K562 (cell line): Measurements from ENCODE around the gene PRR14L. TPM values are rescaled to one million over a fixed set of nuclear protein-coding genes. Genes with fewer than 3 reads are reported as not detected.

Experiments
- BHLHE40 ChIP-seq: IDR thresholded peaks from 2 replicates; pipeline ENCODE4 v1.6.1; 2011; ENCODE audit warnings: low read length, improper control_type of control experiment
- CBX8 ChIP-seq: fragments of 200-600 bp; sonication (generic); IDR thresholded peaks from 2 replicates; pipeline ENCODE4 v1.6.1; 2012; ENCODE audit warnings: borderline replicate concordance, mixed run types, low read depth, mild to moderate bottlenecking, moderate library complexity, mixed read lengths, low read length, control low read depth, inconsistent platforms; ENCODE audit not compliant: poor library complexity, severe bottlenecking; ENCODE audit errors: extremely low read depth
- ELF1 ChIP-seq: fragments of 200-800 bp; sonication (Bioruptor generic); IDR thresholded peaks from 2 replicates; pipeline ENCODE4 v1.6.1; 2016; ENCODE audit warnings: missing genetic modification characterization, missing compliant biosample characterization
- IRF2 ChIP-seq: sonication (generic); formaldehyde crosslinking; IDR thresholded peaks from 2 replicates; pipeline ENCODE4 v1.8.1; 2022; ENCODE audit warnings: mild to moderate bottlenecking, missing genetic modification reagents
- LCOR ChIP-seq: sonication (generic); formaldehyde crosslinking; IDR thresholded peaks from 2 replicates; pipeline ENCODE4 v1.8.0; 2022; ENCODE audit warnings: mild to moderate bottlenecking, missing genetic modification reagents
- RFX5 ChIP-seq: IDR thresholded peaks from 2 replicates; pipeline ENCODE4 v1.6.1; 2011; ENCODE audit warnings: low read depth, mild to moderate bottlenecking, improper control_type of control experiment, low read length
- SAFB2 ChIP-seq: fragments of 200-400 bp; formaldehyde crosslinking; IDR thresholded peaks from 2 replicates; pipeline ENCODE4 v1.6.1; 2018; ENCODE audit warnings: borderline replicate concordance, low read length, low read depth, moderate library complexity; ENCODE audit not compliant: severe bottlenecking
- SMARCA5 ChIP-seq: fragments of 450-650 bp; IDR thresholded peaks from 2 replicates; pipeline ENCODE4 v1.6.1; 2016
- SPI1 ChIP-seq: IDR thresholded peaks from 2 replicates; pipeline ENCODE4 v1.6.1; 2011; ENCODE audit warnings: low read depth, low read length, control low read depth, borderline replicate concordance
- SUPT5H ChIP-seq: fragments of 450-650 bp; IDR thresholded peaks from 2 replicates; pipeline ENCODE4 v1.6.1; 2016
- TAF1 ChIP-seq: IDR thresholded peaks from 2 replicates; pipeline ENCODE4 v1.6.1; 2011; ENCODE audit warnings: mild to moderate bottlenecking, low read length, moderate library complexity; ENCODE audit not compliant: insufficient read depth, control insufficient read depth, severe bottlenecking; ENCODE audit errors: extremely low read depth
- THRA ChIP-seq: fragments of 450-650 bp; IDR thresholded peaks from 2 replicates; pipeline ENCODE4 v1.6.1; 2017; ENCODE audit warnings: mild to moderate bottlenecking, moderate library complexity
- ZBTB49 ChIP-seq: sonication (generic); formaldehyde crosslinking; IDR thresholded peaks from 2 replicates; pipeline ENCODE4 v1.8.0; 2022; ENCODE audit warnings: missing genetic modification reagents, mild to moderate bottlenecking, borderline replicate concordance
- ZFP1 ChIP-seq: fragments of 450-650 bp; formaldehyde crosslinking; IDR thresholded peaks from 2 replicates; pipeline ENCODE4 v1.4.0; 2020; ENCODE audit warnings: mild to moderate bottlenecking, mixed read lengths
- ZNF41 ChIP-seq: fragments of 250-450 bp; sonication (Bioruptor Pico); conservative IDR thresholded peaks from 2 replicates; pipeline ENCODE4 v1.4.0; 2020; ENCODE audit warnings: mild to moderate bottlenecking
- ZNF639 ChIP-seq, 2 experiments: fragments of 200-800 bp in 1 of 2; sonication (Bioruptor generic) in 1 of 2; sonication (generic) in 1 of 2; formaldehyde crosslinking in 1 of 2; IDR thresholded peaks in 1 of 2; conservative IDR thresholded peaks in 1 of 2; 2 replicates each; pipeline versions ENCODE4 v1.5.0 to v1.6.1; 2016 to 2020; ENCODE audit warnings: missing compliant biosample characterization in 1 of 2, missing genetic modification characterization in 1 of 2, missing genetic modification reagents in 1 of 2
- polyA plus RNA-seq, 8 experiments: library from polyadenylated mRNA; depleted of rRNA in 4 of 8; stranded (reverse) in 5 of 8; unstranded in 3 of 8; fragments of >200 nt; fragmentation: Nextera tagmentation in 2 of 8; fragmentation: Illumina TruSeq in 1 of 8; extraction: Ambion mirVana in 2 of 8; extraction: Trizol in 1 of 8; gene quantifications; 2 replicates each; pipeline versions ENCODE4 v1.2.1 to v1.2.3, GENCODE V29; 2011 to 2014; ENCODE audit warnings: inconsistent platforms in 1 of 8, missing spikeins in 1 of 8
- total RNA-seq, 7 experiments: library from RNA; depleted of rRNA in 6 of 7; stranded (reverse); fragments of >200 nt in 6 of 7; fragmentation: Illumina TruSeq in 2 of 7; extraction: Trizol in 2 of 7; gene quantifications; 2 replicates each; pipeline versions ENCODE4 v1.2.1 to v1.2.3, GENCODE V29; 2011 to 2021; ENCODE audit warnings: low replicate concordance in 1 of 7
- TF ChIP-seq, protein P1 (sequence below): fragments of 250-450 bp; sonication (Bioruptor Pico); IDR thresholded peaks from 2 replicates; pipeline ENCODE4 v1.8.0; 2022; ENCODE audit warnings: moderate library complexity, mild to moderate bottlenecking, inconsistent platforms
- TF ChIP-seq, protein P2 (sequence below): fragments of 200-800 bp; sonication (Bioruptor generic); IDR thresholded peaks from 2 replicates; pipeline ENCODE4 v1.6.1; 2017; ENCODE audit warnings: missing genetic modification characterization, missing compliant biosample characterization

The PRR14L gene
- total and polyA plus RNA-seq, 9 of the 15 experiments (the other 6 are each of a cell fraction or from before 2014, with no cell fraction given) = 2.8 to 36.3 (median 12.3) TPM

- TF ChIP-seq THRA (no peak), LCOR (CRISPR knock-in tag) (no peak), SPI1 (peak; percentile 99), ZNF41 (no peak), SAFB2 (no peak), ZFP1 (CRISPR knock-in tag) (no peak), RFX5 (no peak), TAF1 (peak; percentile 72), IRF2 (no peak), SMARCA5 (peak; percentile 97), CBX8 (no peak), ELF1 (peak; percentile 91), ZNF639 (CRISPR knock-in tag; conservative IDR thresholded peaks at IDR 0.05 in 1 of 2, IDR thresholded peaks at IDR 0.05 in 1 of 2) (peak in 1 of 2 experiments; percentile 96; a peak in 2 of 4 replicates), SUPT5H (peak; percentile 91), BHLHE40 (peak; percentile 43), ZBTB49 (CRISPR knock-in tag) (no peak)
- TF ChIP-seq, protein P1, sequence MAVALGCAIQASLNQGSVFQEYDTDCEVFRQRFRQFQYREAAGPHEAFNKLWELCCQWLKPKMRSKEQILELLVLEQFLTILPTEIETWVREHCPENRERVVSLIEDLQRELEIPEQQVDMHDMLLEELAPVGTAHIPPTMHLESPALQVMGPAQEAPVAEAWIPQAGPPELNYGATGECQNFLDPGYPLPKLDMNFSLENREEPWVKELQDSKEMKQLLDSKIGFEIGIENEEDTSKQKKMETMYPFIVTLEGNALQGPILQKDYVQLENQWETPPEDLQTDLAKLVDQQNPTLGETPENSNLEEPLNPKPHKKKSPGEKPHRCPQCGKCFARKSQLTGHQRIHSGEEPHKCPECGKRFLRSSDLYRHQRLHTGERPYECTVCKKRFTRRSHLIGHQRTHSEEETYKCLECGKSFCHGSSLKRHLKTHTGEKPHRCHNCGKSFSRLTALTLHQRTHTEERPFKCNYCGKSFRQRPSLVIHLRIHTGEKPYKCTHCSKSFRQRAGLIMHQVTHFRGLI = no peak
- TF ChIP-seq, protein P2, sequence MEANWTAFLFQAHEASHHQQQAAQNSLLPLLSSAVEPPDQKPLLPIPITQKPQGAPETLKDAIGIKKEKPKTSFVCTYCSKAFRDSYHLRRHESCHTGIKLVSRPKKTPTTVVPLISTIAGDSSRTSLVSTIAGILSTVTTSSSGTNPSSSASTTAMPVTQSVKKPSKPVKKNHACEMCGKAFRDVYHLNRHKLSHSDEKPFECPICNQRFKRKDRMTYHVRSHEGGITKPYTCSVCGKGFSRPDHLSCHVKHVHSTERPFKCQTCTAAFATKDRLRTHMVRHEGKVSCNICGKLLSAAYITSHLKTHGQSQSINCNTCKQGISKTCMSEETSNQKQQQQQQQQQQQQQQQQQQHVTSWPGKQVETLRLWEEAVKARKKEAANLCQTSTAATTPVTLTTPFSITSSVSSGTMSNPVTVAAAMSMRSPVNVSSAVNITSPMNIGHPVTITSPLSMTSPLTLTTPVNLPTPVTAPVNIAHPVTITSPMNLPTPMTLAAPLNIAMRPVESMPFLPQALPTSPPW = peak; percentile 85
Observed at GRCh38 chr22:31753634-31754501, 3.9 kb upstream of the PRR14L start, which contains the start of gene DEPDC5 (continued).
